Cardiac muscle cell (in vitro differentiated cells and primary cell): Measurements from ENCODE around the gene AMPD3. TPM values are rescaled to one million over a fixed set of nuclear protein-coding genes. Genes with fewer than 3 reads are reported as not detected.

ENCODE experiments used
- DNase-seq, 2 donors: peaks; one replicate each; pipeline versions ENCODE4 v3.0.0 to v3.0.0-alpha.2; 2010 to 2017; ENCODE audit warnings: low read depth in 1 of 2, low spot score in 1 of 2
- H3K27ac ChIP-seq: fragments of 200-600 bp; sonication (generic); 2 replicates; pipeline ENCODE4 v1.5.1; 2016
- H3K27me3 ChIP-seq: fragments of 200-600 bp; sonication (generic); 2 replicates; pipeline ENCODE4 v1.6.0; 2016; ENCODE audit warnings: control low read depth
- H3K36me3 ChIP-seq: fragments of 200-600 bp; sonication (generic); 2 replicates; pipeline ENCODE4 v1.5.1; 2016; ENCODE audit warnings: control low read depth
- H3K4me1 ChIP-seq: fragments of 200-600 bp; sonication (generic); 2 replicates; pipeline ENCODE4 v1.8.1; 2017; ENCODE audit warnings: low read depth, mild to moderate bottlenecking, mixed run types
- H3K4me3 ChIP-seq: fragments of 200-600 bp; sonication (generic); 2 replicates; pipeline ENCODE4 v1.5.1; 2016; ENCODE audit warnings: mild to moderate bottlenecking
- H3K9me3 ChIP-seq: fragments of 200-600 bp; sonication (generic); 2 replicates; pipeline ENCODE4 v1.5.1; 2017; ENCODE audit warnings: low read depth, mild to moderate bottlenecking, control low read depth
- polyA plus RNA-seq: library from polyadenylated mRNA; unstranded; fragments of >200 nt; fragmentation: Nextera tagmentation; extraction: Ambion mirVana; gene quantifications from 2 replicates; pipeline ENCODE4 v1.2.1, GENCODE V29; 2016
- total RNA-seq: library from RNA; depleted of rRNA; stranded (reverse); fragments of >200 nt; gene quantifications from 2 replicates; pipeline ENCODE4 v1.2.3, GENCODE V29; 2016
- TF ChIP-seq, protein P1 (sequence below): IDR thresholded peaks from 2 replicates; pipeline ENCODE4 v1.5.1; 2012; ENCODE audit warnings: low read depth, mild to moderate bottlenecking, low read length

AMPD3 gene
- total and polyA plus RNA-seq, 2 experiments from 2014 or later, result 2.9 to 3.3 TPM

DNA sequence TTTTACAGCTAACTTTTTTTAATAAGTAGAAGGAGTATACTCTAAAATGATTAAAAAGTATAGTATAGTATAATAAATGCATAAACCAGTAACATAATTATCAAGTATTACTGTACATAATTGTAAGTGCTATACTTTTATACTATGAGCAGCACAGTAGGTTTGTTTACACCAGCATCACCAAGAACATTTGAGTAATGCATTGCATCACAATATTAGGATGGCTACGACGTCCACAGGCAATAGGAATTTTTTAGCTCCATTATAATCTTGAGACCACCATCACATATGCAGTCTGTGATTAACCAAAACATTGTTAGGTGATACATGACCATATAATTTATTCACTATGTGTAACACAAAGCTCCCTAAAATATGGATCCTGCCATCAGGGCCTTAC, 65.5 kb downstream of the AMPD3 start:
- peaks cover 20% of the 10 kb centered on the region for H3K36me3 ChIP-seq
- TF ChIP-seq, protein P1, sequence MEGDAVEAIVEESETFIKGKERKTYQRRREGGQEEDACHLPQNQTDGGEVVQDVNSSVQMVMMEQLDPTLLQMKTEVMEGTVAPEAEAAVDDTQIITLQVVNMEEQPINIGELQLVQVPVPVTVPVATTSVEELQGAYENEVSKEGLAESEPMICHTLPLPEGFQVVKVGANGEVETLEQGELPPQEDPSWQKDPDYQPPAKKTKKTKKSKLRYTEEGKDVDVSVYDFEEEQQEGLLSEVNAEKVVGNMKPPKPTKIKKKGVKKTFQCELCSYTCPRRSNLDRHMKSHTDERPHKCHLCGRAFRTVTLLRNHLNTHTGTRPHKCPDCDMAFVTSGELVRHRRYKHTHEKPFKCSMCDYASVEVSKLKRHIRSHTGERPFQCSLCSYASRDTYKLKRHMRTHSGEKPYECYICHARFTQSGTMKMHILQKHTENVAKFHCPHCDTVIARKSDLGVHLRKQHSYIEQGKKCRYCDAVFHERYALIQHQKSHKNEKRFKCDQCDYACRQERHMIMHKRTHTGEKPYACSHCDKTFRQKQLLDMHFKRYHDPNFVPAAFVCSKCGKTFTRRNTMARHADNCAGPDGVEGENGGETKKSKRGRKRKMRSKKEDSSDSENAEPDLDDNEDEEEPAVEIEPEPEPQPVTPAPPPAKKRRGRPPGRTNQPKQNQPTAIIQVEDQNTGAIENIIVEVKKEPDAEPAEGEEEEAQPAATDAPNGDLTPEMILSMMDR, result no peak
- no peak overlapping the region for H3K4me3 ChIP-seq
- no peaks in the 10 kb centered on the region for H3K27me3 ChIP-seq
- no peak overlapping the region for H3K27ac ChIP-seq
- H3K4me1 ChIP-seq, result no peaks in the 10 kb centered on the region
- DNase-seq, result no peak
- H3K9me3 ChIP-seq, result no peaks in the 10 kb centered on the region

DNA sequence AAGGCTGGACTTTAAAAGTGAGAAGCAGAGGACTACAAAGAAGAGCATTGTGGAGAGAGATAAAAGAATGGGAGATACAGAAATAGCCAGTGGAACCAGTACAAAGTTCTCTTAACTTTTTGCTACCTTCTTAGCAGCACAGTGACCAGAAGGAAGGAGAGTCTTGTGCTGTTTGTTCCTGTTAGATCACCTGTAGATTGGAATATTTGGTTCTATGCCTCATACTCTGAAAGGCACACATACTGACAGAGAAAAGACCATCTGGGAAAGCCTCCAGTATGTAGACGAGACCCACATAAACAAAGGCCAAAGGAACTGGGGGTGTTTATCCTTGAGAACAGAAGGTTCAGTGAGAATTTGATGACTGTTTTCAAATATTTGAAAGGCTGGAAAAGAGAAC, 67.2 kb downstream of the AMPD3 start:
- no peaks in the 10 kb centered on the region for H3K27me3 ChIP-seq
- DNase-seq, result no peak
- TF ChIP-seq, protein P1, result no peak
- H3K4me1 ChIP-seq, result no peaks in the 10 kb centered on the region
- H3K36me3 ChIP-seq, result peaks cover 20% of the 10 kb centered on the region
- no peak overlapping the region for H3K27ac ChIP-seq
- no peak overlapping the region for H3K4me3 ChIP-seq
- no peaks in the 10 kb centered on the region for H3K9me3 ChIP-seq

DNA sequence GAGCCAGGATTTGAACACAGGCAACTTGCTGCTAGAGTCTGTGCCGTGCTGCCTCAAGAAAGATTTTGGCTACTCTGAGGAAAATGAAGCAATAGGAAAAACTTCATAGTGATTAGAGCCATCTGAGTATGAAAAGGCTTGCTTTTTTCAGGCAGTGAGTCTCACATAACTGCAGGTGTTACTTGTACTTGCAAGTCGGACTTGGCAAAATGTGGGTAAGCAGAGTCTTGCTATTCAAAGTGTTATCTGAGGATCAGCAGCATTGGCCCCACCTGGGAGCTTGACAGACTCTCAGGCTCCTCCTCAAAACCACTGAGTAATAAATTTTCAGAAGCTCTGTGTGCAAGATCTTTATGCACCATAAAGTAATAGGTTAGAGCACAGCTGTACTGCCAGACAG, 67.9 kb downstream of the AMPD3 start:
- H3K27me3 ChIP-seq, result no peaks in the 10 kb centered on the region
- no peak overlapping the region for H3K27ac ChIP-seq
- H3K4me3 ChIP-seq, result no peak overlapping the region
- no peaks in the 10 kb centered on the region for H3K4me1 ChIP-seq
- H3K36me3 ChIP-seq, result peaks cover 20% of the 10 kb centered on the region
- H3K9me3 ChIP-seq, result no peaks in the 10 kb centered on the region
- TF ChIP-seq, protein P1, result no peak
- DNase-seq, result no peak

DNA sequence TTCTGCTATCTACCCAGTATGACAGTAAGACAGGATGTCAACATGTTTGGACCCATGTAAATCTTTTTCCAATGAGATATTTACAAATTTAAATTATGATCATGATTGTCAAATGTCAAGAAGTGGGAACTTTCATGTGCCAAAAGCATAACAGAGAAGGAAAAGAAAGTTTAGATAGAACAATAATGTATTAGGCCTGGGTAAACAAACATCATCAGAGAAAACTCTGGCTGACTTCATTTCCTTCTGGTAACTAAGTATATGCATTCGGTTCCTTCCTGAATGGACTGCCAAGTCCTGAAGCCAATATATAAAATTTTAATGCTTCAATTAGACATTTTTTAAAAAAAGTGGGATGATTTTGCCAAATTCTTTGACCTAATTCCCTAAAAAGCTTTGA, 69.4 kb downstream of the AMPD3 start:
- H3K4me1 ChIP-seq, result no peaks in the 10 kb centered on the region
- no peak for DNase-seq
- H3K27ac ChIP-seq, result no peak overlapping the region
- TF ChIP-seq, protein P1, result no peak
- H3K9me3 ChIP-seq, result no peaks in the 10 kb centered on the region
- H3K27me3 ChIP-seq, result no peaks in the 10 kb centered on the region
- H3K36me3 ChIP-seq, result peaks cover 32% of the 10 kb centered on the region
- H3K4me3 ChIP-seq, result no peak overlapping the region

DNA sequence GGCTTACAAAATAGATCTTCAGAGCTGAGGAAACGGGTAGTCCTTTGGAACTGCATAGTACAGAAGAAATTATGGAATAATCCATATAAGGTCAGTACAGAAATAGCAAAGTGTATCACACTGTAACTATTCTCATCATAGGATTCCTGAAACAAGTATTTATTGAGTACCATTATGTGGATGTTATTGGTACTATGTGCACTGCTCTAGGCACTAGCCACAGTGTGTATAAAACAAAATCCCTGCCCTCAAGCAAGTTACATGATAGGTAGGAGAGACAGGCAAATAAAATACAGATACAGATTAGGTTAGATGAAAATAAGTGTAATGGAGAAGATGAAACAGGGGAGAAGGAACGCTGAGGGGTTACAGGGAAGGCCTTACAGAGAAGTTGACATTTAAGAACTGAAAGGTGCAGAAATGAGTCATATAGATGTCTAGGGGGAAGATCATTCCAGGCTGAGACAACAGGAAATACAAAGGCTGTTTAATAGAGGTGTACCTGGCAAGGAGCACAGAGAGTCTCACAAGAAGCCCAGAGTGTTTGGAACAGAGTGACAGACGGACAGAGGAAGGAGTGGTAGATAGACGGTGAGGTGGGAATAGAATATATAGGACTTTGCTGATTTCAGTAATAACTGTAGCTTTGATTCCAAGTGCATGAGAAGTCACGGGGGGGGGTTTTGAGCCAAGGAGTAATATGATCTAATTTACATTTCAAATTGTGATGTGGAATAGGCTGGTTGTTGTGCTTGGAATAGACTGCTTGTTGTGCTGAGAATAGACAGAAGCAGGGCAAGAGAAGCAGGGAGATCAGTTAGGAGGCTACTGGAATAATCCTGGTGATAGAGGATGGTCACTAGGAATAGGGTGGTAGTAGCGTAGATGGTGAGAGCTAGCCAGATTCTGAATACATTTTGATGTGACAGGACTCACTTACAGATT, 72.2 kb downstream of the AMPD3 start:
- no peaks in the 10 kb centered on the region for H3K9me3 ChIP-seq
- DNase-seq, result no peak
- TF ChIP-seq, protein P1, result no peak
- peaks cover 30% of the 10 kb centered on the region for H3K36me3 ChIP-seq
- no peak overlapping the region for H3K27ac ChIP-seq
- no peaks in the 10 kb centered on the region for H3K27me3 ChIP-seq
- no peaks in the 10 kb centered on the region for H3K4me1 ChIP-seq
- H3K4me3 ChIP-seq, result no peak overlapping the region
